ENCODE results near the gene KATNAL1. TPM values are rescaled to one million over a fixed set of nuclear protein-coding genes. Genes with fewer than 3 reads are reported as not detected.
"Not testable (repeated sequence)": the region's sequence is repeated elsewhere in the genome, so short reads cannot be mapped to it uniquely, and the experiment has no call there.

The KATNAL1 gene
- total and polyA plus RNA-seq, 12 donors, result 1.5 to 17.9 (median 9.4) TPM

DNA sequence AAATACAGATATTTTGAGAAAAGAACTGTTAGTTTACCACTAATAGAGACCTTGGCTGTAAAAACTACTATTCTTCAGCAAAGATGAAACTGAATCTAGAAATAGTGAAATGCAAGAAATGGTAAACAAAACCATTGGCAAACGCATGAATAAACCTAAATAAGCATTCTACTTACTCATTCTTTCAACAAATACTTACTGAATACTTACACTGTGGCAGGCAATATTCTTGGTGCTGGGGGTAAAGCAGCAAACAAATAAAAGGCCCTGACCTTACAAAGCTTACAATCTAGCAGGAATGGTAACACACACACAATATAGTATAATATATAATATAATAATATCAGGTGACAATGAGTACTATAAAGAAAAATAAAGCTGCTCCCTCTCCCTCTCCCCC is 38.7 kb downstream of the KATNAL1 start:
- WGBS, 4 donors, result 63 to 79% (median 74%) methylated on average over 1 of the region's 1 CpG

GRCh38 chr13:30266756-30267155 is 40.6 kb downstream of the KATNAL1 start:
- no peak overlapping the region for H3K27ac ChIP-seq
- no peaks in the 10 kb centered on the region for H3K9me3 ChIP-seq (replicated peaks in 1 of 3)
- no peaks in the 10 kb centered on the region for H3K27me3 ChIP-seq
- no peaks in the 10 kb centered on the region for H3K4me1 ChIP-seq (replicated peaks in 1 of 2)
- intact Hi-C loops (cut with DNase I), result no loop called here
- no peak overlapping the region for H3K4me3 ChIP-seq
- 89 to 94% (median 93%) methylated on average over 2 of the region's 2 CpGs for WGBS, 4 donors
- TF ChIP-seq CTCF (IDR thresholded peaks at IDR 0.05) (no peak), POLR2A (IDR thresholded peaks at IDR 0.05) (no peak)
- DNase-seq, result no peak
- H3K36me3 ChIP-seq (replicated peaks in 1 of 2), result no peaks in the 10 kb centered on the region

More for the DNA sequence above, 38.7 kb downstream of the KATNAL1 start:
- Histone ChIP-seq H3K4me1 (replicated peaks in 1 of 2) (no peaks in the 10 kb centered on the region), H3K27ac (no peak overlapping the region), H3K9me3 (replicated peaks in 1 of 3) (no peaks in the 10 kb centered on the region), H3K27me3 (no peaks in the 10 kb centered on the region), H3K4me3 (no peak overlapping the region), H3K36me3 (replicated peaks in 1 of 2) (no peaks in the 10 kb centered on the region)
- TF ChIP-seq CTCF (IDR thresholded peaks at IDR 0.05) (no peak), POLR2A (IDR thresholded peaks at IDR 0.05) (no peak)
- no peak for DNase-seq
- intact Hi-C loops (cut with DNase I), result no loop called here

DNA sequence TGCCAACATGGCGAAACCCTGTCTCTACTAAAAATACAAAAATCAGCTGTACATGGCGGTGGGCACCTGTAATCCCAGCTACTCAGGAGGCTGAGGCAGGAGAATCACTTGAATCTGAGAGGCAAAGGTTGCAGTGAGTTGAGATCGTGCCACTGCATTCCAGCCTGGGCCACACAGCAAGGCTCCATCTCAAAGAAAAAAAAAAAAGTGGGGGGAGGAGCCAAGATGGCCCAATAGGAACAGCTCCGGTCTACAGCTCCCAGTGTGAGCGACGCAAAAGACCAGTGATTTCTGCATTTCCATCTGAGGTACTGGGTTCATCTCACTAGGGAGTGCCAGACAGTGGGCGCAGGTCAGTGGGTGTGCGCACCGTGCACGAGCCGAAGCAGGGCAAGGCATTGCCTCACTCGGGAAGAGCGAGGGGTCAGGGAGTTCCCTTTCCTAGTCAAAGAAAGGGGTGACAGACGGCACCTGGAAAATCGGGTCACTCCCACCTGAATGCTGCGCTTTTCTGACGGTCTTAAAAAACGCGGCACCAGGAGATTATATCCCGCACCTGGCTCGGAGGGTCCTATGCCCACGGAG is 48.1 kb downstream of the KATNAL1 start:
- H3K27me3 ChIP-seq; H3K9me3 ChIP-seq (replicated peaks in 1 of 3); H3K36me3 ChIP-seq (replicated peaks in 1 of 2); intact Hi-C loops (cut with DNase I); H3K4me3 ChIP-seq; DNase-seq; H3K4me1 ChIP-seq (replicated peaks in 1 of 2); H3K27ac ChIP-seq: not testable (repeated sequence)
- WGBS, 4 donors, result 96 to 99% (median 98%) methylated on average over 20 to 22 of the region's 22 CpGs

DNA sequence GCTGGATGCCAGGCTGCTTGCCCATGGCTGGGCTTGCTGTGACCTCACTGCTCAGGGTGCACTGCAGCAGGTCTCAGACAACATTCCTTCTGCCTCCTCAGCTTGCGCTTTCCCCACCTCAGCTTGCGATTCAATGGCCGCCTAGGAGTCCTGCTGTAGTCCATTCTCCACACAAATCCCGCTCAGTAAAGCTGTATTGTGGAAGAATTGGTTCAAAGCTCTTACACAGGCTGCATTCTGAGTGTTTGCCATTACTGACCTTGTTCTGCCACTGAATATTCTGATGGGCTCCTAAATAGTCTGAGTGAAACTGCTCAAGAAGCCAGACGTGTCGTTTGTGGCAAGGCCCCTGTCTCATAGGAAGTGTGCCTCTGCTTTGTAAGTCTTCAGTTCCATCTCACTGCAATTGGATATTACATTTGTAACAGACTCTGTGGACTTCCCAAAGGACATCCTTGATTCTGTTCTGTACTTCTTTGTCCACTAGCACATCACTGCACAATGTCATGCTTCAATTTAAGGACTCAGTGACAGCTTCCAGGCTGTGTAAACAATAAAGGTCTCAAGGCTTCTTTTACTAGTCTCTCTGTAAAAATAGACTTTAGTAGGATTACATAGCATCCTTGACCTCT is 49.8 kb downstream of the KATNAL1 start:
- peak in 3 of 7 donors; percentile 8 to 34 (median 25) for DNase-seq
- no peaks in the 10 kb centered on the region for H3K9me3 ChIP-seq (replicated peaks in 1 of 3)
- H3K4me3 ChIP-seq, result no peak overlapping the region
- peaks cover 0 to 8% of the 10 kb centered on the region in 2 donors for H3K4me1 ChIP-seq (replicated peaks in 1 of 2)
- WGBS, 4 donors, result 64 to 77% (median 72%) methylated on average over 6 of the region's 6 CpGs
- H3K36me3 ChIP-seq (replicated peaks in 1 of 2), result no peaks in the 10 kb centered on the region
- peak overlapping the region in 1 of 5 donors; percentile 18 for H3K27ac ChIP-seq
- intact Hi-C loops (cut with DNase I), result no loop called here
- no peaks in the 10 kb centered on the region for H3K27me3 ChIP-seq
- no peak for TF ChIP-seq CTCF (IDR thresholded peaks at IDR 0.05)
- TF ChIP-seq POLR2A (IDR thresholded peaks at IDR 0.05), result no peak
